ENCODE measurements around the gene AKAP10. TPM values are rescaled to one million over a fixed set of nuclear protein-coding genes. Genes with fewer than 3 reads are reported as not detected.
"Not testable (repeated sequence)": the region's sequence is repeated elsewhere in the genome, so short reads cannot be mapped to it uniquely, and the experiment has no call there.

The AKAP10 gene, protein sequence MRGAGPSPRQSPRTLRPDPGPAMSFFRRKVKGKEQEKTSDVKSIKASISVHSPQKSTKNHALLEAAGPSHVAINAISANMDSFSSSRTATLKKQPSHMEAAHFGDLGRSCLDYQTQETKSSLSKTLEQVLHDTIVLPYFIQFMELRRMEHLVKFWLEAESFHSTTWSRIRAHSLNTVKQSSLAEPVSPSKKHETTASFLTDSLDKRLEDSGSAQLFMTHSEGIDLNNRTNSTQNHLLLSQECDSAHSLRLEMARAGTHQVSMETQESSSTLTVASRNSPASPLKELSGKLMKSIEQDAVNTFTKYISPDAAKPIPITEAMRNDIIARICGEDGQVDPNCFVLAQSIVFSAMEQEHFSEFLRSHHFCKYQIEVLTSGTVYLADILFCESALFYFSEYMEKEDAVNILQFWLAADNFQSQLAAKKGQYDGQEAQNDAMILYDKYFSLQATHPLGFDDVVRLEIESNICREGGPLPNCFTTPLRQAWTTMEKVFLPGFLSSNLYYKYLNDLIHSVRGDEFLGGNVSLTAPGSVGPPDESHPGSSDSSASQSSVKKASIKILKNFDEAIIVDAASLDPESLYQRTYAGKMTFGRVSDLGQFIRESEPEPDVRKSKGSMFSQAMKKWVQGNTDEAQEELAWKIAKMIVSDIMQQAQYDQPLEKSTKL
- 10 to 100 TPM; 32.7 to 35.2 TPM for total RNA-seq
- polyA plus RNA-seq (ENCODE audit: insufficient read length in 6 of 6), result 10 to 100 TPM; 27.9 to 33.7 (median 30.9) TPM
- long read RNA-seq, donor 1, full-length matches to known transcripts, result 3 of 3 reads
- long read RNA-seq, donor 1, partial matches to known transcripts, result 0 of 3 reads
- long read RNA-seq, donor 1, other reads (novel, unspliced or antisense), result 0 of 3 reads
- long read RNA-seq, donor 2, full-length matches to known transcripts, result 3 of 3 reads
- long read RNA-seq, donor 2, partial matches to known transcripts, result 0 of 3 reads
- long read RNA-seq, donor 2, other reads (novel, unspliced or antisense), result 0 of 3 reads
- long read RNA-seq, donor 3, full-length matches to known transcripts, result 3 of 3 reads
- long read RNA-seq, donor 3, partial matches to known transcripts, result 0 of 3 reads
- long read RNA-seq, donor 3, other reads (novel, unspliced or antisense), result 0 of 3 reads
- long read RNA-seq, donor 4, result 0 reads
- long read RNA-seq, donor 5, full-length matches to known transcripts, result 1 of 1 reads
- long read RNA-seq, donor 5, partial matches to known transcripts, result 0 of 1 reads
- long read RNA-seq, donor 5, other reads (novel, unspliced or antisense), result 0 of 1 reads
- long read RNA-seq, donor 6, full-length matches to known transcripts, result 2 of 2 reads
- long read RNA-seq, donor 6, partial matches to known transcripts, result 0 of 2 reads
- long read RNA-seq, donor 6, other reads (novel, unspliced or antisense), result 0 of 2 reads
- long read RNA-seq, donor 7, full-length matches to known transcripts, result 2 of 2 reads
- long read RNA-seq, donor 7, partial matches to known transcripts, result 0 of 2 reads
- long read RNA-seq, donor 7, other reads (novel, unspliced or antisense), result 0 of 2 reads
- long read RNA-seq, donor 8, full-length matches to known transcripts, result 1 of 1 reads
- long read RNA-seq, donor 8, partial matches to known transcripts, result 0 of 1 reads
- long read RNA-seq, donor 8, other reads (novel, unspliced or antisense), result 0 of 1 reads
- long read RNA-seq, donor 9, result 0 reads
- long read RNA-seq, donor 10, partial matches to known transcripts, result 1 of 4 reads
- long read RNA-seq, donor 10, other reads (novel, unspliced or antisense), result 3 of 4 reads
- long read RNA-seq, donor 11, result 0 reads
- long read RNA-seq, donor 12, full-length matches to known transcripts, result 2 of 2 reads
- long read RNA-seq, donor 12, partial matches to known transcripts, result 0 of 2 reads
- long read RNA-seq, donor 12, other reads (novel, unspliced or antisense), result 0 of 2 reads

DNA sequence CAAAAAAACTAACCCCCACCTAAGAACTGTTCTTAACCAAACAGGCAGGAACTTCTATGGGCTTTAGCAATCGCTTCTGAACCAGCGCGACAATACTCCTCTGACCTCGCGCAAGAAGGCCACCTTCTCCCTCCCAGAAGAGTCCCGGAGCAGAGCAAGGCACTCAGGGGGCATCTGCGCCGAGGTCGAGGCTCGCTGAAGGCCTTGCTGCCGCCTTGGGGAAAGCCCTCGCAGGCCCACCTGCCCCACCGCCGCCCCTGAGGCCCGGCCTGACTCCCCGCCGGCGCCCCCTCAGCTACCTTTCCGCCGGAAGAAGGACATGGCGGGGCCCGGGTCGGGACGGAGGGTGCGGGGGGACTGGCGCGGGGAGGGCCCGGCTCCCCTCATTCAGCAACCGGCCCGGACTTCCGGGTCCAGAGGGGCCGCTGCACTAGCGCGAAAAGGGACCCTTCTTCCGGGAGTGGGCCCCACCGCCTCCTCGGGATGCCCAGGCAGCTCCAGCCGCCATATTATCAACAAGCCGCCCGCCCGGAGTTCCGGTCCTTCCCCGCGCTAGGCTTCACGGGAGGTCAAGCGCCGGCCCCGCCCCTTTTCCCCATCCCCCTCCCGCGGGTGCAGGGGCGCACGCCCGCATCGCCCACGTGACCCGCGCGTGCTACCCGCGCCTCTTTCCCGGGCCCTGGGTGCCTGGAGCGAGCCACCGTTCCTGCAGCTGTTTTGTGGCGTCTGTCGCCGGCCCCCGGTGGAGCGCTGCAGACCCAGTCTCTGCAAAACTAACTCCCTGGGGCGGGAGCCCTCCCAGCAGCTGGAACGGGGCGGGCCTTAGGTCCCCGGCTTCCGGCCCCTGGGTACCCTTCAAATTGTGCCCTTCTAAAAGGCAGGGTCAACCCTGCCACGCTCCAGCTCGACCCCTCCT lies at the start of gene AKAP10:
Gene AKAP10 (minus strand): TSS at position 536 of the 916 bp plus-strand sequence. CDS start 149 bp downstream, at position 387.
- no peaks in the 10 kb centered on the region for H3K27me3 ChIP-seq
- H3K4me3 ChIP-seq, result peak within 1 kb of the TSS; percentile 87 to 97
- DNase-seq (peak; percentile 83 to 98 (median 94)), ATAC-seq (peak; percentile 97)
- intact Hi-C loops (cut with DNase I), result no loop called here
- H3K4me1 ChIP-seq, result peaks cover 14 to 49% of the 10 kb centered on the region in 2 donors
- peak within 1 kb of the TSS; percentile 90 to 95 for H3K27ac ChIP-seq
- H3K9me3 ChIP-seq, result no peaks in the 10 kb centered on the region
- no peaks in the 10 kb centered on the region for H3K36me3 ChIP-seq
- TF ChIP-seq, protein P1, sequence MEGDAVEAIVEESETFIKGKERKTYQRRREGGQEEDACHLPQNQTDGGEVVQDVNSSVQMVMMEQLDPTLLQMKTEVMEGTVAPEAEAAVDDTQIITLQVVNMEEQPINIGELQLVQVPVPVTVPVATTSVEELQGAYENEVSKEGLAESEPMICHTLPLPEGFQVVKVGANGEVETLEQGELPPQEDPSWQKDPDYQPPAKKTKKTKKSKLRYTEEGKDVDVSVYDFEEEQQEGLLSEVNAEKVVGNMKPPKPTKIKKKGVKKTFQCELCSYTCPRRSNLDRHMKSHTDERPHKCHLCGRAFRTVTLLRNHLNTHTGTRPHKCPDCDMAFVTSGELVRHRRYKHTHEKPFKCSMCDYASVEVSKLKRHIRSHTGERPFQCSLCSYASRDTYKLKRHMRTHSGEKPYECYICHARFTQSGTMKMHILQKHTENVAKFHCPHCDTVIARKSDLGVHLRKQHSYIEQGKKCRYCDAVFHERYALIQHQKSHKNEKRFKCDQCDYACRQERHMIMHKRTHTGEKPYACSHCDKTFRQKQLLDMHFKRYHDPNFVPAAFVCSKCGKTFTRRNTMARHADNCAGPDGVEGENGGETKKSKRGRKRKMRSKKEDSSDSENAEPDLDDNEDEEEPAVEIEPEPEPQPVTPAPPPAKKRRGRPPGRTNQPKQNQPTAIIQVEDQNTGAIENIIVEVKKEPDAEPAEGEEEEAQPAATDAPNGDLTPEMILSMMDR (IDR thresholded peaks at IDR 0.05), result no peak

DNA sequence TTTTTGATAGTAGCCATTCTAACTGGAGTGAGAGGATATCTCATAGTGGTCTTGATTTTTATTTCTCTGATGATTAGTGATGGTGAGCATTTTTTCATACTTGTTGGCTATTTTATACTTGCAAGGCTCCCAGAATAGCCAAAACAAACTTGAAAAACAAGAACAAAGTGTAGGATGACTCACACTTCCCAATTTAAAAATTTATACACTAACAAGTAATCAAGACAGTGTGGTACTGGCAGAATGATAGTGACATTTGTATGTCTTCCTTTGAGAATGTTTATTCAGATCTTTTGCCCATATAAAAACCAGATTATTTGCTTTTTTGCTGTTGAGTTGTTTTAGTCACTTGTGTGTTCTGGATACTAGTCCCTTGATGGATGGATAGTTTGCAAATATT lies 49.3 kb upstream of the AKAP10 start:
- H3K36me3 ChIP-seq, result no peaks in the 10 kb centered on the region
- DNase-seq (no peak), ATAC-seq (no peak)
- peaks cover 0 to 3% of the 10 kb centered on the region in 2 donors for H3K4me1 ChIP-seq
- TF ChIP-seq, protein P1 (IDR thresholded peaks at IDR 0.05), result no peak
- intact Hi-C loops (cut with DNase I), result no loop called here
- no peaks in the 10 kb centered on the region for H3K9me3 ChIP-seq
- no peak overlapping the region for H3K4me3 ChIP-seq
- no peak overlapping the region for H3K27ac ChIP-seq
- no peaks in the 10 kb centered on the region for H3K27me3 ChIP-seq

DNA sequence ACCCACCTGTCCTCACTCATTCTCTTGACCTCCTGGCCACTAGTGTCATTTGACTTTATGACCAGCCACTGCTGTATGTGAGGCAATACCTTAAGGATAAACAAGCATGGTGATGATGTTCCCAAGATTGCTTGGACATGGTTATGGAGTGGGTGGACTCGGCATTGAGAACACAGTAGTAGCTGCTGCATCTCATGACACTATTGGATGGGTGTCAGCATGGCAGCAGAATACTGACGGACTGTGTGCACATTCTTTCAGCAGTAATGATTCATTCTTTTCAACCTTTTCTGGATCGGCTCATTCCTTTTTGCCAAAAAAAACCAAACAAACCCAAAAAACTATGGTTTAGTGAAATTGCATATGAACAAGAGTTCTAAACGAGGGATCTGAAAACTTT lies 45.1 kb upstream of the AKAP10 start:
- ATAC-seq (no peak), DNase-seq (no peak)
- Histone ChIP-seq H3K4me3 (no peak overlapping the region), H3K36me3 (no peaks in the 10 kb centered on the region), H3K9me3 (no peaks in the 10 kb centered on the region), H3K27ac (no peak overlapping the region), H3K4me1 (peaks cover 0 to 3% of the 10 kb centered on the region in 2 donors), H3K27me3 (no peaks in the 10 kb centered on the region)
- intact Hi-C loops (cut with DNase I), result no loop called here
- TF ChIP-seq, protein P1 (IDR thresholded peaks at IDR 0.05), result no peak

DNA sequence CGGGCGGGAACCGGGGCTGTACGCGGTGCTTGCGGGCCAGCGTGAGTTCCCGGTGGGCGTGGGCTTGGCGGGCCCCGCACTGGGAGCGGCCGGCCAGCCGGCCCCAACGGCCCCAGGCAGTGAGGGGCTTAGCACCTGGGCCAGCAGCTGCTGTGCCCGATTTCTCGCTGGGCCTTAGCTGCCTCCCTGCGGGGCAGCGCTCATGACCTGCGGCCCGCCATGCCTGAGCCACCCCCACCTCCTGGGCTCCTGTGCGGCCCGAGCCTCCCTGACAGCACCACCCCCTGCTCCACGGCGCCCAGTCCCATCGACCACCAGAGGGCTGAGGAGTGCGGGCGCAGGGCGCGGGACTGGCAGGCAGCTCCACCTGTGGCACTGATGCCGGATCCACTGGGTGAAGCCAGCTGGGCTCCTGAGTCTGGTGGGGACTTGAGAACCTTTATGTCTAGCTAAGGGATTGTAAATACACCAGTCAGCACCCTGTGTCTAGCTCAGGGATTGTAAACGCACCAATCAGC lies 38.9 kb upstream of the AKAP10 start:
- intact Hi-C loops (cut with DNase I), result not testable (repeated sequence)

More for the DNA sequence above, 38.9 kb upstream of the AKAP10 start:
- not testable (repeated sequence) for H3K9me3 ChIP-seq, H3K36me3 ChIP-seq, H3K27ac ChIP-seq, H3K4me3 ChIP-seq, ATAC-seq, H3K4me1 ChIP-seq
- DNase-seq, result peak in 1 of 4 donors; percentile 61
- peaks cover 8 to 23% of the 10 kb centered on the region in 2 donors for H3K27me3 ChIP-seq
